HG03103 (cell line): ENCODE data around the gene MPV17L.
"Not testable (repeated sequence)": the region's sequence is repeated elsewhere in the genome, so short reads cannot be mapped to it uniquely, and the experiment has no call there.

Source experiments
- ATAC-seq: cut with Tn5 transposase; IDR thresholded peaks from one replicate; pipeline ENCODE4 v1.9.1; 2021; ENCODE audit warnings: low read depth; ENCODE audit not compliant: unreplicated experiment

Gene MPV17L

DNA sequence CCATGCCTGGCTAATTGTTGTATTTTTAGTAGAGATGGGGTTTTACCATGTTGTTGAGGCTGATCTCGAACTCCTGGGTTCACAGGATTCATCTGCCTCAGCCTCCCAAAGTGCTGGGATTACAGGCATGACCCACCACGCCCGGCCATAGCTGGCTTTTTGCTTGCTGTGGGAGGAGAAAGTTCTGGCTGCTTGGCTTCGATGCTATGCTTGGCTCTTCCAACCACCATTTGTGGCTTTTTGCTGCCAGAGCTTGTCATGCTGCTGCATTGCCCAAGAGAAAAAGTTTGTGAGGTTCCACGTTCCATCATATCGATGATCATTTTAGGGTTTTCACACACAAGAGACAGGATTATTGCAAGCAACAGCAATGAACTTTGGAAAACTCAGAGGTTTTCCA, 55.1 kb downstream of the MPV17L start:
- ATAC-seq = no peak

- ATAC-seq = no peak
Observed at GRCh38 chr16:15451098-15451731, 55.7 kb downstream of the MPV17L start.

- ATAC-seq = no peak
Observed at GRCh38 chr16:15452246-15452855, 56.8 kb downstream of the MPV17L start.

DNA sequence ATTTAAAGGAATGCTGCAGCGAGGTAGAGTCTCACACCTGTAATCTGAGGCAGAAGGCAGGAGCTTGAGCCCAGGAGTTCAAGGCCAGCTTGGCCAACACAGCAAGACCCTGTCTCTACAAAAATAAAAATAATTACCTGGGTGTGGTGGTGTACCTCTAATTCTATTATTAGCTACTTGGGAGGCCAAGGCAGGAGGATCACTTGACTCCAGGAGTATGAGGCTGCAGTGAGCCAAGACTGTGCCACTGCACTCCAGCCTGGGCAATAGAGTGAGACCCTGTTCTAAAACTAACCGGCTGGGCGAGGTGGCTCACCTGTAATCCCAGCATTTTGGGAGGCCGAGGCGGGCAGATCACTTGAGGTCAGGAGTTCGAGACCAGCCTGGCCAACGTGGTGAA, 57.7 kb downstream of the MPV17L start:
- ATAC-seq = not testable (repeated sequence)

DNA sequence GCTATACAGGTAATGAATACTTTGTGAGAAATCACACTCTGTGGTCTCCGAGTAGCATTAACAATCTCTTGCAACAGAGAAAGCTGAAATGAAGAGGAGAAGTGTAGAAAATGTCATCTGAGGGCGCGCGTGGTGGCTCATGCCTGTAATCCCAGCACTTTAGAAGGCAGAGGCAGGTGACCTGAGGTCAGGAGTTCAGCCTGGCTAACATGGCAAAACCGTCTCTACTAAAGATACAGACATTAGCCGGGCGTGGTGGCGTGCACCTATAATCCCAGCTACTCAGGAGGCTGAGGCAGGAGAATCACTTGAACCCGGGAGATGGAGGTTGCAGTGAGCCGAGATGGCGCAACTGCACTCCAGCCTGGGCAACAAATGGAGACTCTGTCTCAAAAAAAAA, 59.4 kb downstream of the MPV17L start:
- ATAC-seq = not testable (repeated sequence)

DNA sequence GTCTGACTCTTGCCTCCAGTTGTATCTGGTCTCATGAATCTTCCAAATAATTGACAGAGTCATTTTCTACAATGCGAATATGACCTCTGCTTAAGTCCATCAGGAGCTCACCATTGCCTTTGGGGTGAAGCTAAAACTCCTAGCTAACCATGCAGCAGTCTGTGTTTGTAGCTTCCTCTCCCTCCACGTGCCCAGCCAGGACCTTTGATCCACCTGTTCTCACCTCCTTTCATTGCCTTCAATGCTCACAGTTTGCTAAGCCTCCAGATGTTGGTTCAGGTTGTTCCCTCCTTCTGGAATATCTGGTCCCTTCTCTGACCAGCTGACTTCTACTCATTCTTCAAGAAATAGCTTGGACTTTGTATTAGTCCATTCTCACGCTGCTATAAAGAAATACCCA, 61.8 kb downstream of the MPV17L start:
- no peak for ATAC-seq

- no peak for ATAC-seq
Observed at GRCh38 chr16:15457958-15458357, 62.4 kb downstream of the MPV17L start.

DNA sequence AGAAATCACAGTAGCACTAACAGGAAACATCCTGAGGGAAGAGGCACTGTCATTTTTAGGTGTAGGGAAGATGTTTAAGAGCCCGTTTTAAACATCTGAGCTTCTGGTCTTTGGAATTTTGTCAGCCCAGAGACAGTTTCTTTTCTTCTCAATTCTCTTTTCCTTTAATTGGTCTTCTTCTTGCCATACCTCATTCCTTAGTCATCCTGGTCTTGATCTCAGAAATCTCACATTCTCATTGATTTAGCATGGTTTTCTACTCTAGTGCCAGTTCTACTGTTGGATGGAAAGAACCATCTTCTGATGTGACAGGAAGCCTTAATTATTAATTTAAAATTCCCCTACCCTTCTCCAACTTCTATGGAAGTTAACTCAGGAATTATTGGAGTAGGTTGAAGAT, 64.2 kb downstream of the MPV17L start:
- ATAC-seq = no peak

GRCh38 chr16:15460601-15461000, 65.0 kb downstream of the MPV17L start:
- ATAC-seq = no peak

- ATAC-seq = no peak
Observed at GRCh38 chr16:15461376-15461775, 65.8 kb downstream of the MPV17L start.
